ENCODE results near the gene SPRY1.
A peak's percentile ranks its signal among the peaks of the same experiment; 100 is the strongest.

Gene SPRY1

DNA sequence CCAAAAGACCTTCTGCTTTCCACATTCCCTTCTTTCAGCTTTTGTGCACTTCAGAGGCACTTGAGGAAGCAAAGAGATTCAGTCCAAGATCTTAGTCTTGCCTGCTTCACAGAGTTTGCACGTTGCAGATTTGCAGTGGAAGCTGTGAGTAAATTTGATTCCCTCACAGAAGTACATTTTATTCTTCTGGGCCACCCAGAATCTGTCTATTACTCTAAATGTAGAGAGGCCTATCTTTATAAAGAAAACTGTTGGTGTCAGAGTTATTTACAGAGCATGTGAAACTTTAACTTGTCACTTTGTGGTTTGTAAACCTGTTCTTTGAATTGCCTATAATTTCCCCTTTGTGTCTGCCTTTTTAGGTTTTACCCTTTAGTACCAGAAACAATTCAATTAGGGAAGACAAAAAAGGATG, 15.5 kb downstream of the SPRY1 start:
- no peak for DNase-seq

DNA sequence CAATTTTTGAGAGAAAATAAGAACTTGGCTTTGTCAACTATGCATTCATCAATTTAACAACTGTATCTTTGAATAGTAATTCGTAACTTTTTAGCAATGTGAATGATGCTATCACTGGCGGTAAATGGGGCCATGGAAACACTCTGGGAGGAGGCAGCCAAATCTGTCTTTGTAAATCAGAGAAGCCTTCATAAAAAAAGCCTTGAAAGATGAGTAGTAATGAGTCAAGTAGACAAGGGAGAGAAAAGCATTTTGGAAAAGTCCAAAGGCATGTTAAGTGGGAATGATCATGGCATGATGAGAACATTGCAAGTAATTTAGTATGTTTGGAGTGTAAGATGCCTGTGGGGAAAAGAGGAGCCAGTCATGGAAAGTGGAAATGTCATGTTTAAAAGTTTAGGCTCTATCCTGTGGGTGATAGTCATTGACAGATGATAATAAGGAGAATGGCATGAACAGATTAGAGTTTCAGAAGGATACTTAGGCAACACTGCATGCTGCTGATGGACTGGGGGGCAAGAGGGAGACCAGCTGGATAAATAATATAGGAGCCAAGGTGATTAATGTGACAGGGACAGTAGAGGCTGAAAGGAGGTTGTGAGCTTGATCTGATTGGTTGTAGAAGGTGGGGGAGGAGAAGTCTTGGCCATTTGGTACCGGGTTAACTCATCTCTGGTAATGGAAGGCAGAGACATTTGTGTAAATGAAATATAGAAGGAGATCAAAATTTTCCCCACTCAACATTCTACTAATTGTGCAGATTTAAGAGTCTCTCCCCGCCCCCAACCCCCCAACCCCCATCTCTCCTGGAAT, 16.3 kb downstream of the SPRY1 start:
- no peak for DNase-seq

- DNase-seq = no peak
Measured at GRCh38 chr4:123415576-123415975, 19.0 kb downstream of the SPRY1 start.

DNA sequence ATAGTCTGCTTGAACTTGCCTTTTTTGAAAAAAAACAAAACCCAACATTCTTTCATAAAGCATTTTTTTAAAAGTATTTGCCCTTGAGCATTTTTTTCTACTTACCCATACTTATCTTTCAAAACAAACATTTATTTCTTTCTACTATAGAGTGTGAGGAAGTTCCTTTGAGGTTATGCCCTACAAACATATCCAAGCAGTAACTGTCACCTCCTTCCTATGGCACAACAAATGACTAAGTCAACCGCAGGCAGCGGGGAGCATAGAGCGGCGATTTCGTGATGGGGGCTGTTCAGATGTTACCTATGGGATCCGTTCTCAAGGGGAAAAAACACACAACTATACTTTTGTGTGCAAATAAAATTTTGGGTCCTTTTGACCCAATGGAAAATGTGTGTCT, 19.4 kb downstream of the SPRY1 start:
- peak; percentile 62 for DNase-seq

DNA sequence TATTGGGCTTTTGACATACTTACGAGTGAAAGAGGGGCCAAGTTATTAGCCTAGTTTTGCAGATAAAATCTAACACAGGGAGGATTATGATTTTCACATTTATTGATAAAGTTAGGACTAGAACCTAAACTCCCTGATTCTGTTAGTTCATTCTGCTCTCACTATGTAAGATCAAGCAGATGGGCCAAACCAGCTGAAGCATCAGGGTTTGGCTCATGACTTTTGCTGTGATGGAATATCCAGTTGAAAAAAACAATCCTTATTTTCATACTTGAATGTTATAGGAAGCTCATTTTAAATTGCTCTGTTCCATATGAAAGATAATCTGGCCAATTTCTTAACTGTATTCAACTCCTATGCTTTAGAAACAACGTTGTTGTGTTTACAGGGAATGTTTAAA, 21.2 kb downstream of the SPRY1 start:
- DNase-seq = no peak

- DNase-seq = no peak
Measured at GRCh38 chr4:123418351-123418931, 21.8 kb downstream of the SPRY1 start.

GRCh38 chr4:123419885-123420755, 23.5 kb downstream of the SPRY1 start:
- no peak for DNase-seq

- DNase-seq = no peak
Measured at GRCh38 chr4:123421227-123421936, 24.8 kb downstream of the SPRY1 start.

- no peak for DNase-seq
Measured at GRCh38 chr4:123421937-123422781, 25.6 kb downstream of the SPRY1 start.

- no peak for DNase-seq
Measured at GRCh38 chr4:123423819-123424218, 27.2 kb downstream of the SPRY1 start.

GRCh38 chr4:123427951-123428350, 31.4 kb downstream of the SPRY1 start:
- DNase-seq = no peak

GRCh38 chr4:123430031-123430430, 33.4 kb downstream of the SPRY1 start:
- peak; percentile 56 for DNase-seq

DNA sequence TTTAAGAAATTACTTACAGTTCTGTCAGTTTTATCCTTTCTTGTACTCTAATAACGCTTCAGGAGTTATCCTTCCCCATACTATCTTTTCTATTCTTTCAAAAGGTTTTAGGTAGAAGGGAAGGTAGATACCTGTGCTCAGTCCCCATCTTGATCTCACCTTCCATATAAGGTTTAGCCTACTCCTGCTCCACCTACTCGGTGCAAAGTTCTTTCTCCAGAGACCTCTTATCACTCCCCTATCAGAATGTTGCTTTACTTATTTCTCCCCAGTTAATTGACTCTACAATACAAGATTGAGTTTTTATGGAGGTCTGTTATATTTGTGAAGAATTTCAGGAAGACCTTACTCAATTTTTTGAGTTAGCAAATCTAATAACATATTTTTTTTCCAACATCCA, 33.9 kb downstream of the SPRY1 start:
- no peak for DNase-seq

- DNase-seq = no peak
Measured at GRCh38 chr4:123433573-123433972, 37.0 kb downstream of the SPRY1 start.

DNA sequence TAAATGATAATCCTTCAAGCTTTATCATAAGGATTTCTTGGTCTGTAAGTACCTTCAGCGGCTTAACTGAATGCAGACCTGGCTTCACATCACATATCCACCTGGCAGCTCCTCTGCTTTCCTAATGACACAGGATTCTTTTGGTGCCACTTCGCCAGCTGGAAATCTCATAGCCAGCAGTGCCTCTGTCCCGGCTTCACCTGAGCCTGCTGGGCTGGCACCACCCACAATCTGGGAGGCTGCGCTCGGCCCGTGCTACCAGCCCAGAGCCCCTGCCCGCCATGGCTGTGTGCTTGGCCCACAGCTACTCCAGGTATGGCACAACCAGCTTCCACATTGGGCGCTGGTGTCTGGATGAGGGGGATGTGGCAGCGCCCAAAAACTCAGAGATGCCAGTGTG, 37.4 kb downstream of the SPRY1 start:
- no peak for DNase-seq

DNA sequence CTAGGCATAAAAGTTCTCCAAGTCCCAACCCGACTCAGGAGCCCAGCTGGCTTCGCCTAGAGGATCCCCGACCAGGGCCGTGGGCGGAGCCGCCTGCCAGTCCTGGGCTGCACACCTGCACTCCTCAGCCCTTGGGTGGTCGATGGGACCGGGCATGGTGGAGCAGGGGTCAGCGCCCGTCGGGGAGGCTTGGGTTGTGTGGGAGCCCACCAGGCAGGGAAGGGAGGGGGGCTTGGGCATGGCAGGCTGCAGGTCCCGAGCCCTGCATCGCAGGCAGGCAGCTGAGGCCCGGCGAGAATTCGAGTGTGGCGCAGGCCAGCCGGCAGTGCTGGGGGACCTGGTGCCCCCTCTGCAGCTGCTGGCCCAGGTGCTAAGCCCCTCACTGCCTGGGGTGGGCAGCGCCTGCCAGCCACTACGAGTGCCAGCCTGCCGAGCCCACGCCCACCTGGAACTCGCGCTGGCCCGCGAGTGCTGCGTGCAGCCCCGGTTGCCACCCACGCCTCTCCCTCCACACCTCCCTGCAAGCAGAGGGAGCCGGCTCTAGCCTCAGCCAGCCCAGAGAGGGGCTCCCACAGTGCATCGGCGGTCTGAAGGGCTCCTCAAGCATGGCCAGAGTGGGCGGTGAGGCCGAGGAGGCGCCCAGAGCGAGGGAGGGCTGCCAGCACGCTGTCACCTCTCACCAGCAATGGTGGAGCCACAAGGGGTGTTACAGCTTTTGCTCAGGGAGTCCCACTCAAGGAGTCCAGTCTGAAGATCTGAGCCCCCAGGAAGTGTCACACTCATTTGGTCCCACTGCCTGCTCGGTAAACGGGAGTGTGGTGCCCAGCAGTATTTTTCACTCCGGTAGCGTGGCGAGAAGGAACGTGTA, 38.9 kb downstream of the SPRY1 start:
- no peak for DNase-seq

GRCh38 chr4:123438031-123438430, 41.4 kb downstream of the SPRY1 start:
- no peak for DNase-seq

DNA sequence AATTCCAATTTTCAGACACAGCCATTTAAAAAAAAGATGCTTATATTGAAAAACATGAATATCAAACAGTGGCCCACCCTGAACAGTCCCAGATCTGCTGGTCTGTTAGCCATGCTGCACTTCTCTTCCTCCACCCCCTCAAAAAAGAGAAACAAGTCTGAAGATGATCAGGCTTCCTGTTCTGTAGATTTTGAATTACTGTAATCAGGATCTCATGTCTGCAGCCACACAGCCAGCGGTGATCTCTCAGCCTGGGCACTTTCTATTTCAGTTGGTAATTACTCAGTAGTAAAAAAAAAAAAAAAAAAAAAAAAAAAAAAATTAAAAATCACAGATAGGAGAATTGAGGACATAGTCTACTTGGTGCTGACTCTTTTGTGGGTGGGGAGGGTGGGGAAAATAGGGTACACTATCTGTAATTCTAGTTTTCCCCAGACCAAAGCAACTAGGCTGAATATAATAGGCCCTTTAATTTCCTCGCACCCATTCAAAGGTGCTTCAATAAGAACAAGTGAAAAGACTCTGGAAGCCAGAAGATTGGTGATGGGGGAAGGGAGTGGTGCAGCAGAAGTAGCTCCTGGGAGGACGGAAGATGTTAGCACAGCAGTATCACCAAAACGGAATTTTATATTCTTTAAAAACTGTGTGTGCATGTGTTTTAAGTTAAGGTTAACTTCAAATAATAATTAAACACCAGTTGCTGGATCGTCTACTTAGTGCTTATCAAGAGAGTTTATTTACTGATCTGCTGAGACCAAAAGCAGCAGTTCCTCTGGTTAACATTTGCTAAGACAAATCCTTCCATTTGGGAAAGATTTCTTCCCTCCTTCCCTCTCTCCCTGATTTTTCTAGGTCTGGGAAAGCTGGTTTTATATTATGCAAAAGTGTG, 47.0 kb downstream of the SPRY1 start:
- peak; percentile 50 for DNase-seq

DNA sequence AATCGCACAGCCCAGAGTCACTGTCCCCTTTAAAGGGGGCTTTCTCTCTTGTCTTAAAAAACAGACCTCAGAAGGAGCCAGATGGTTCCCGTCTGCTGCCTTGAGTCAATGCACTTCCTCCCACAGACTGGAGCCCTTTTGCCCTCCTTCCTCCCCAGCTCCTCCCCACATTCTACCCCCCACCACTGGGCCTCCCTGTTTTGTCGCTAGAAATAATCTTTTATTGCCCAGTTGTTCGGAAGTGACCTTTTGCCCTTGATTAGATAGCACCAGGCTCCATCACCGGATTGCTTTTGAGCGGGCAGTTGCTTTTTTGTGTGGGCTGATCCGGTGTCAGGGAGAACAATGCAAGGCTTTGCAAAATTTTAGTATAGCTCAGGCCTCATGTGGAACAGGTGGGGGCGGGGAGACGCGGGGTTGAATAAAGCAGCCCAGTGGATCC, 47.7 kb downstream of the SPRY1 start:
- peak; percentile 56 for DNase-seq
